ENCODE data around the gene NMT2.

Gene NMT2

GRCh38 chr10:15141136-15142054 lies 27.1 kb downstream of the NMT2 start:
- DNase-seq (ENCODE audit: low spot score) = no peak

DNA sequence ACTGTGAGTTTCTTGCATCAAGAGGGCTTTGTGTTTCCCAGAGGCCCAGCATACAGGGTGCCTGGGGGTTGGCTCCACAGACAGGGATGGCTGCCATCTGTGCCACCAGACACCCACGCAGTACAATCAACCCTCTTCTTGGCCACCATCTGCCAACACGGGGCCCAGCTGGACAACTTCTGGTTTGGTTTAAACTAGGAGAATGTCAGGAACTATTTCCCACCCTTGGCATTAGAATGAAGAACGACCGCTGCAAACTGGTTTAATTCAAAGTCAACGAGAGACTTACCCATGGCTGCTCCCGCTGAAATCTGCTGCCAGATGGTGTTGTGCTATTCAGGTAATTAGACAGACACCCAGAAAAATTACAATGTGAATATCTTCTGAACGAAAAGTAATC lies 27.8 kb downstream of the NMT2 start:
- DNase-seq (ENCODE audit: low spot score) = no peak

DNA sequence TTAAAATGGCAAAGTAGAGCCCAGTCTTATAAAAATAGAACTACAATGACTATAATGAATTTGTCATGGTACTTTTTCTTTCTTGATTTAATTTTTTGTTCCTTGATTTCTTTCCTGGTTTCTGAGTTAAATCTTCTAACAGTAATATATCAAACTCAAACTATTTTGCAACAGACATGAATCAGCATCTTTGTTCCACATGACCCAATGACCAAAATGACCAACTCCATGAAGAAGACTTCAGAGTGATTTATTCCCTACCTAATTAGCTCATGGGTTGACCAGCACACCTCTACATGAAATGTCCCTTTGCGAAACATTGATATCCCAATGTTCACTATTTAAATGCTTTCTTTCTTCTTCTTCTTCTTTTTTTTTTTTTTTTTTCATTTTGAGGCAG lies 30.9 kb downstream of the NMT2 start:
- DNase-seq (ENCODE audit: low spot score) = no peak

DNA sequence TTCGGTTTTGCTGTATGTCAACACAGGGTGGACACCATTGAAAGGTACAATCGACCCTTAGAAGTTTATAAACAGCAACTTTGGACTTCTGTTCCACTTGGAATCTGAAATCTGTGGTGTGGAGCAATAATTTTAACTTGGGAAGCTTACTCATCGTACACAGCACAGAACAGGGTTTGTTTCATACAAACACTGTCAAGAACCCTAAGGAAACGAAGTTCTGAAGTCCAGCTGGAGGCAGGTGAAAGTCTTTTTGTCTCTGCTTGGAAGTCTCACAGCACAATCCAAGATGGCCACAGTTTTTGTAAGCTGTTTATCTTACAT lies 31.5 kb downstream of the NMT2 start:
- DNase-seq (ENCODE audit: low spot score) = no peak

- DNase-seq (ENCODE audit: low spot score) = no peak
These were observed 32.1 kb downstream of the NMT2 start for GRCh38 chr10:15136129-15137035.

DNA sequence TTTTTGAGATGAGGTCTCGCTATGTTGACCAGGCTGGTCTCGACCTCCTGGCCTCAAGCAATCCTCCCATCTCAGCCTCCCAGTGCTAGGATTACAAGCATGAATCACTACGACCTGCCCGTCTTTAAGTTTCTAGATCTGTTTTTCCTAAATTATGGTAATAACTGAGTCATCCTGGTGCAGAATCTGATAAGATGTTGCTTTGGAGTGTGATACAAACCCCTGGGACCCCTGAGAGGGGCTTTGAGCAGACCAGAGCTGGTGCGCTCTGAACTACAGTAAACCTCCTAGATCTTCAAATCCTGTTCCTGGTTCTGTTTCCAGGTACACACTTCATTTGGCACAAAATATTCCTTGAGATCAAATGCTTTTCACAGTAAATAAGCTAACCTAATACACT lies 37.2 kb downstream of the NMT2 start:
- DNase-seq (ENCODE audit: low spot score) = no peak

- DNase-seq (ENCODE audit: low spot score) = no peak
These were observed 43.6 kb downstream of the NMT2 start for GRCh38 chr10:15124908-15125307.

GRCh38 chr10:15124190-15124589 lies 44.3 kb downstream of the NMT2 start:
- DNase-seq (ENCODE audit: low spot score) = no peak

GRCh38 chr10:15123749-15124184 lies 44.7 kb downstream of the NMT2 start:
- no peak for DNase-seq (ENCODE audit: low spot score)

DNA sequence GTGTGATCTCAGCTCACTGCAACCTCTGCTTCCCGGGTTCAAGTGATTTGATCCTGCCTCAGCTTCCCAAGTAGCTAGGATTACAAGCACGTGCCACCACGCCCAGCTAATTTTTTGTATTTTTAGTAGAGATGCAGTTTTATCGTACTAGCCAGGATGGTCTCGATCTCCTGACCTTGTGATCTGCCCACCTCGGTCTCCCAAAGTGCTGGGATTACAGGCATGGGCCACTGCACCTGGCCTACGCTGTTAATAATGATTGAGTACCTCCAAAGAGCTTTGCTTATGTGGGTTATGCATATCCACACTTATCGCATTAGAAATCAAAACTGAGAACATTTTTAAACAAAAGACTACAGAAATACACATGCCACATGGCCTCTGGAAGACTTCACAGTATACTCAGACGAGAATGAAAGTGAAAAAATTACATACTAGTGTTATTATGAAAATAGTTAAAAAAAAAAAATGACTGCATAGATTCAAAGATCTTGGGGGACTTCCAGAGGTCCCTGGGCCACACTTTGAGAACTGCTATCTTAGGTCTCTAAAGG lies 45.9 kb downstream of the NMT2 start:
- DNase-seq (ENCODE audit: low spot score) = no peak

- no peak for DNase-seq (ENCODE audit: low spot score)
These were observed 46.8 kb downstream of the NMT2 start for GRCh38 chr10:15121707-15122106.

DNA sequence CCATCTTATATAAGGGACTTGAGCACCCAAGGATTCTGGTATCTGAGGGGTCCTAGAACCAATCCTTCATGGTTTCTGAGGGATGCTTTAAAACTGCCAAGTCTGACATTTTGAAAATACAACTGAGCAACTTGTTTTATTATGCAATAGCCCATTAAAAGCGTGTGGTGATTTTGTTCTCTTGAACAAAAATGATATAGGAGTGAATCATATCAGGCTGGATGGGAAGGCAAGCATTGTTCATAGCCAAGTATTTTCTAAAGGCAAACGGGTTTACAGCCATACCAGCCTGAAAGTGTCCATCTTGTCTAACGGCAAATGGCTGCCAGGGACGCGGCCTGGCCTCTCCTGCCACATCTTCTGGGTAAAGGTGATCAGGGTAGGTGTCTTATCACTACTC lies 48.0 kb downstream of the NMT2 start:
- no peak for DNase-seq (ENCODE audit: low spot score)

DNA sequence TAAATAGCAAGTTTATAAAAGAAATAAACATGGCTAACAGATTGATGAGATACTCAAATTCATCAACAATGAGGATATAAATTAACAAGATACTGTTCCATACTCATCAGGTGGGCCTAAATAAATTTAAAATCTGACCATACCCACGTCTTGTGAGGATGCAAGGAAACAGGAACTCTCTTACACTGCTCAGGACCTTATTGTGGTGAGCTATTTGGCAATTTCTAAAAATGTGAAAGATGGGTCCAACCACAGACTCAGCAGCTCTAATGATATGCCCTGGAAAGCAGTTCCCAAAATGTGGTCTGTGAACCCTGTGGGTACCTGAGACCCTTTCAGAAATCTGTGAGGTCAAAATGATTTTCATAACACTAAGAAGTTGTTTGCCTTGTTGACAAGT lies 49.9 kb downstream of the NMT2 start:
- DNase-seq (ENCODE audit: low spot score) = no peak

DNA sequence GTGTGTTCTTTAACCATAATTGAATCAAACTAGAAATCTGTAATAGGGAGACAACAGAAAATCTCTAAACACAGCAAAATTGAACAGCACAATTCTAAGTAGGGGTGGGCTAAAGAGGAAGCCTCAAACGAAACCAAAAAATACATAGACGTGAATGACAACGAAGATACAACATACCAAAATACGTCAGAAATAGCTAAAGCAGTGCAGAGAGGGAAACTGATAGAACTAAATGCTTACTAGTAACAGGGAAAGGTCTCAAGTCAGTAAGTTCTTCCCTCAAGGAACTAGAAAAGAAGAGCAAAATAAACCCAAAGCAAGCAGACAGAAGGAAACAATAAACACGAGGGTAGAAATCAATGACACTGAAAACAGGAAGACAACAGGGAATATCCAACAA lies 52.3 kb downstream of the NMT2 start:
- DNase-seq (ENCODE audit: low spot score) = no peak

DNA sequence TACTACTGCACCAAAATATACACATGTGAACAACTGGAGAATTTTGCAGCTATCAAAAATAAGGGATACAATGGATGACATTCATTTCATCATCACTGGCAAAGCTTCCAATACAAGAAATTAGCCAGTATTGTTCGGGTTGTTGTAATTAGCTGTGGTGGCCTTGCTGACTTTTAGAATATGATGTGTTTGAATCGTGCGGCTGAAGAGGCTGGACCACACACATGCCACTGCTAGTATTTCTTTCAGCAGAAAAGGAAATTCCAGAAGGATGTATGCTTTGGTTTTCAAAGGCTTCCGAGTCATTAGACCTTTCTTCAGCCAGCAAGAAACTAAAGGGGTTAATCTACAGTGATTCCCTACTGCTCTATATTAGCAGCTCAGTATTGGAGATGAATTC lies 54.7 kb downstream of the NMT2 start:
- DNase-seq (ENCODE audit: low spot score) = no peak

DNA sequence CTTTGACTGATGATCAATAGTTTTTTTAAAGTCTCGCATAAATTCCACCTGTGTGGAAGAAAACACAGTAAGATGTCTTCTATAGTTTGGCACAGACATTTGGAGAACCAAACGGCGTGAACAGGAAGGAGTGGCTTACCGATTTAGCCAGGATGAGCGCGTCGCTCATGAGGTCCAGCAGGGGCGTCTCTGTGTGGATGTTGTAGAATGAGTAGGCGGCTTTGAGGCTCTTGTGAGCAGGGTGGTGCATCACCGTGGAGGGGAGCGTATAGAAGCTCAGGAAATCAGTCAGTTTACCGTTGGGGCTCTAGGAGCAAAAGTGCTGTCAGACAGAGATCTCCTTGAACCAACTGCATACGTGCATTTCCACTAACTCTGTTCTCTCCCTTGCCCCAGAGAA lies 55.8 kb downstream of the NMT2 start:
- peak; percentile 17 for DNase-seq (ENCODE audit: low spot score)

- peak; percentile 82 for DNase-seq (ENCODE audit: low spot score)
These were observed 62.0 kb downstream of the NMT2 start for GRCh38 chr10:15106352-15107013.

DNA sequence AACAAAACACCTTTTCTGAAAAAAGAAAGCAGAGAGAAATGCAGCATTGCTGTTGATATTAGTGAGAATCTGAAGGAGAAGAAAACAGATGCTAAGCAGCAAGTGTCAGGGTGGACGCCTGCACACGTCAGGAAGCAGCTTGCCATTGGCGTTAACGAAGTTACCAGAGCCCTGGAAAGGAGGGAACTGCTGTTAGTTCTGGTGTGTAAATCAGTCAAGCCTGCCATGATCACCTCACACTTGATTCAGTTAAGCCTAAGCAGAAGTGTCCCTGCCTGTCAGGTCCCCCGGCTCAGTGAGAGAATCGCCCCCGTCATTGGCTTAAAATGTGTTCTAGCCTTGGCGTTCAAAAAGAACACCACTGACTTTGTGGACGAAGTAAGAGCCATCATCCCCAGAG lies 65.0 kb downstream of the NMT2 start:
- DNase-seq (ENCODE audit: low spot score) = peak; percentile 19

- DNase-seq (ENCODE audit: low spot score) = no peak
These were observed 68.6 kb downstream of the NMT2 start for GRCh38 chr10:15099886-15100285.

DNA sequence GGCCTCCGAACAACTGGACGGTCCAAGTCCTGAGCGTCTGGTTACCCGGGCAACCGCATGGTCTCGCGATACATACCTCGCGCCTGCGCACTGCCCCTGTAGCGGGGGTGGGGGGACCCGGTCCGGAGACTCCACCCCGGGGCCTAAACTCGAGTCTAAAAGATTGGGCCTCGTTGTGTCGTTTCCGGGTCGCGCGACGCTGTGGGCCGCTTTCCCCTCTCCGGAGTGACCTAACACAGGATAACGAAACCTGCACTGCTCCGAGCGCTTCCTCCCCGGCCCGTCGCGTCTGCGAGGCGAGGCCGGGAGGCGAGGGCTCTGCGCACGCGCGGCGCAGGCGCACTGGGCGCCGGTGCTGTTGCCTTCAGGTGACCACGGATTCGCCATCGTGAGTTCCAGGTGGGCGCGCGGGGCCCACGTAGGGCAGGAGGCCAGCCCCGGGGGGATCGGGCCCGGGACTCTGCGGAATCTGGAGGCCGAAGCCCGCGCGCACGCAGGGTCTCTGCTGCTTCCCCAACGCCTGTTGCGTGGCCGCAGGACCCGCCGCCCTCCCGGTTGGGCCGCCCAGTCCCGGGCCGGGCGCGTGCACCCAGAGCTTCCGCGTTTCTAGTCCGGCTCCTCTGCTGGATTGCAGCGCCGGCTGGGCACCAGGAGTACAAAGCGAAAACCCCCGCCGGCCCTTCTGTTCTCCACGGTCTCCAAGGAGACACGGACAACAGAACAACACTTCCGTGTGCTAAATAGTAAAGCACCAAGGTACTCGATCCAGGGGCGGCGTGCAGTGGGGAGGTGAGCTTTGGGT lies 71.3 kb downstream of the NMT2 start, which contains the start of gene RPP38:
RPP38 (plus strand) TSS at position 345 of the 802 bp plus-strand sequence. CDS start 5,960 bp downstream, outside the sequence.
- DNase-seq (ENCODE audit: low spot score) = peak; percentile 98

DNA sequence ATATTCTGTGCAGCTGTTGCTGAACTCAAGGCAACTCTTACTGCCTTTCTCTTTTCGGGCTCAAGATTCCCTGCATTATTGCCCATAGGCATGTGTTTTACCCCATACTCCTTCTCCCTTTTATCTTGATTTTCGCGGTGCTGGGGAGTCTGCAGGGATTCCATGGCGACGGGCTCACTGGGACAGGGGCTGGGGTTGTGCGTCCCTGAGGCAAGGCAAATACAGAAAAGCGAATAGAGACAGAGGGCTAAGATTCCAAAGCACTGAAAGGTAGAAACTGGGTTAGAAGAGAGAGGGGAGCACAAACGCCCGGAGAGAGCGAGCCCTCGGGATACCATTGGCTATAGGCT lies 71.9 kb downstream of the NMT2 start:
- no peak for DNase-seq (ENCODE audit: low spot score)
